GM23338 (cell line): ENCODE measurements around the gene PRG2.

Experiments used
- CREB1 ChIP-seq: fragments of 250-450 bp; sonication (Bioruptor Pico); IDR thresholded peaks from 2 replicates; pipeline ENCODE4 v1.5.0; 2020; ENCODE audit warnings: low read depth, mild to moderate bottlenecking, moderate library complexity
- EZH2 ChIP-seq: fragments of 200-600 bp; sonication (generic); IDR thresholded peaks from one replicate; pipeline ENCODE4 v1.8.0; 2017; ENCODE audit warnings: antibody characterized with exemption, mild to moderate bottlenecking, low read depth; ENCODE audit not compliant: unreplicated experiment
- EZH2phosphoT487 ChIP-seq: fragments of 200-600 bp; sonication (generic); IDR thresholded peaks from one replicate; pipeline ENCODE4 v1.8.1; 2018; ENCODE audit warnings: antibody characterized with exemption; ENCODE audit not compliant: unreplicated experiment
- JUNB ChIP-seq: IDR thresholded peaks from one replicate; pipeline ENCODE4 v1.6.1; 2016; ENCODE audit warnings: antibody characterized with exemption; ENCODE audit not compliant: unreplicated experiment
- POLR2AphosphoS5 ChIP-seq: IDR thresholded peaks from 2 replicates; pipeline ENCODE4 v1.6.1; 2016; ENCODE audit warnings: antibody characterized with exemption, low read depth
- STAT1 ChIP-seq: IDR thresholded peaks from one replicate; pipeline ENCODE4 v1.6.1; 2016; ENCODE audit warnings: antibody characterized with exemption; ENCODE audit not compliant: unreplicated experiment
- ZNF114 ChIP-seq: fragments of 250-450 bp; sonication (Bioruptor Pico); IDR thresholded peaks from 2 replicates; pipeline ENCODE4 v1.5.0; 2020; ENCODE audit warnings: mild to moderate bottlenecking, moderate library complexity
- TF ChIP-seq, protein P1 (sequence below), 2 experiments: fragments of 200-600 bp in 1 of 2; sonication (generic) in 1 of 2; conservative IDR thresholded peaks; 2 replicates each; pipeline versions ENCODE4 v1.5.1 to v1.6.1; 2016 to 2017; ENCODE audit warnings: antibody characterized with exemption in 2 of 2, low read depth in 2 of 2, mild to moderate bottlenecking in 2 of 2, moderate library complexity in 1 of 2
- TF ChIP-seq, protein P2 (sequence below): fragments of 250-450 bp; sonication (Bioruptor Pico); IDR thresholded peaks from 2 replicates; pipeline ENCODE4 v1.5.0; 2020; ENCODE audit warnings: mild to moderate bottlenecking, moderate library complexity
- TF ChIP-seq, protein P3 (sequence below): IDR thresholded peaks from one replicate; pipeline ENCODE4 v1.6.1; 2018; ENCODE audit warnings: antibody characterized with exemption; ENCODE audit not compliant: unreplicated experiment
- TF ChIP-seq, protein P4 (sequence below): IDR thresholded peaks from 2 replicates; pipeline ENCODE4 v1.6.1; 2016; ENCODE audit warnings: antibody characterized with exemption

DNA sequence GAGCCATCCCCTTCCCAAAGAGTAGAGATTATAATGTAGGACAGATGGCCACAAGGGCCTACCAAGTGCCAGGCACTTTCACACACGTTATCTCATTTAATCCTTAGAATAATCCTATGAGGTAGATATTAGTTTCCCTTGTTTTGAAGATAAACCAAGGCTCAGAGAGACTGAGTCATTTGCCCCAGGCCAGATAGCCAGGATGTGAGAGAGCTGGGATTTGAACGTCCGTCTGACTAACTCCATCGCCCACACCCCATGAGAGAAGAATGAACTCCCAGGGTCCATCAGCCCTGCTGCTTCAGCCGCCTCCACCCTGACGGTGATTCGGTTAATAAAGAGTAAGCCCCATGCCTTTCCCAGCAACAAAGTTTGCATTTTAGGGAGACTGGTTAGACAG lies 20.2 kb downstream of the PRG2 start:
- TF ChIP-seq, protein P1, sequence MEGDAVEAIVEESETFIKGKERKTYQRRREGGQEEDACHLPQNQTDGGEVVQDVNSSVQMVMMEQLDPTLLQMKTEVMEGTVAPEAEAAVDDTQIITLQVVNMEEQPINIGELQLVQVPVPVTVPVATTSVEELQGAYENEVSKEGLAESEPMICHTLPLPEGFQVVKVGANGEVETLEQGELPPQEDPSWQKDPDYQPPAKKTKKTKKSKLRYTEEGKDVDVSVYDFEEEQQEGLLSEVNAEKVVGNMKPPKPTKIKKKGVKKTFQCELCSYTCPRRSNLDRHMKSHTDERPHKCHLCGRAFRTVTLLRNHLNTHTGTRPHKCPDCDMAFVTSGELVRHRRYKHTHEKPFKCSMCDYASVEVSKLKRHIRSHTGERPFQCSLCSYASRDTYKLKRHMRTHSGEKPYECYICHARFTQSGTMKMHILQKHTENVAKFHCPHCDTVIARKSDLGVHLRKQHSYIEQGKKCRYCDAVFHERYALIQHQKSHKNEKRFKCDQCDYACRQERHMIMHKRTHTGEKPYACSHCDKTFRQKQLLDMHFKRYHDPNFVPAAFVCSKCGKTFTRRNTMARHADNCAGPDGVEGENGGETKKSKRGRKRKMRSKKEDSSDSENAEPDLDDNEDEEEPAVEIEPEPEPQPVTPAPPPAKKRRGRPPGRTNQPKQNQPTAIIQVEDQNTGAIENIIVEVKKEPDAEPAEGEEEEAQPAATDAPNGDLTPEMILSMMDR (conservative IDR thresholded peaks at IDR 0.05; ENCODE audit: low read depth in 2 of 2): no peak
- TF ChIP-seq, protein P2, sequence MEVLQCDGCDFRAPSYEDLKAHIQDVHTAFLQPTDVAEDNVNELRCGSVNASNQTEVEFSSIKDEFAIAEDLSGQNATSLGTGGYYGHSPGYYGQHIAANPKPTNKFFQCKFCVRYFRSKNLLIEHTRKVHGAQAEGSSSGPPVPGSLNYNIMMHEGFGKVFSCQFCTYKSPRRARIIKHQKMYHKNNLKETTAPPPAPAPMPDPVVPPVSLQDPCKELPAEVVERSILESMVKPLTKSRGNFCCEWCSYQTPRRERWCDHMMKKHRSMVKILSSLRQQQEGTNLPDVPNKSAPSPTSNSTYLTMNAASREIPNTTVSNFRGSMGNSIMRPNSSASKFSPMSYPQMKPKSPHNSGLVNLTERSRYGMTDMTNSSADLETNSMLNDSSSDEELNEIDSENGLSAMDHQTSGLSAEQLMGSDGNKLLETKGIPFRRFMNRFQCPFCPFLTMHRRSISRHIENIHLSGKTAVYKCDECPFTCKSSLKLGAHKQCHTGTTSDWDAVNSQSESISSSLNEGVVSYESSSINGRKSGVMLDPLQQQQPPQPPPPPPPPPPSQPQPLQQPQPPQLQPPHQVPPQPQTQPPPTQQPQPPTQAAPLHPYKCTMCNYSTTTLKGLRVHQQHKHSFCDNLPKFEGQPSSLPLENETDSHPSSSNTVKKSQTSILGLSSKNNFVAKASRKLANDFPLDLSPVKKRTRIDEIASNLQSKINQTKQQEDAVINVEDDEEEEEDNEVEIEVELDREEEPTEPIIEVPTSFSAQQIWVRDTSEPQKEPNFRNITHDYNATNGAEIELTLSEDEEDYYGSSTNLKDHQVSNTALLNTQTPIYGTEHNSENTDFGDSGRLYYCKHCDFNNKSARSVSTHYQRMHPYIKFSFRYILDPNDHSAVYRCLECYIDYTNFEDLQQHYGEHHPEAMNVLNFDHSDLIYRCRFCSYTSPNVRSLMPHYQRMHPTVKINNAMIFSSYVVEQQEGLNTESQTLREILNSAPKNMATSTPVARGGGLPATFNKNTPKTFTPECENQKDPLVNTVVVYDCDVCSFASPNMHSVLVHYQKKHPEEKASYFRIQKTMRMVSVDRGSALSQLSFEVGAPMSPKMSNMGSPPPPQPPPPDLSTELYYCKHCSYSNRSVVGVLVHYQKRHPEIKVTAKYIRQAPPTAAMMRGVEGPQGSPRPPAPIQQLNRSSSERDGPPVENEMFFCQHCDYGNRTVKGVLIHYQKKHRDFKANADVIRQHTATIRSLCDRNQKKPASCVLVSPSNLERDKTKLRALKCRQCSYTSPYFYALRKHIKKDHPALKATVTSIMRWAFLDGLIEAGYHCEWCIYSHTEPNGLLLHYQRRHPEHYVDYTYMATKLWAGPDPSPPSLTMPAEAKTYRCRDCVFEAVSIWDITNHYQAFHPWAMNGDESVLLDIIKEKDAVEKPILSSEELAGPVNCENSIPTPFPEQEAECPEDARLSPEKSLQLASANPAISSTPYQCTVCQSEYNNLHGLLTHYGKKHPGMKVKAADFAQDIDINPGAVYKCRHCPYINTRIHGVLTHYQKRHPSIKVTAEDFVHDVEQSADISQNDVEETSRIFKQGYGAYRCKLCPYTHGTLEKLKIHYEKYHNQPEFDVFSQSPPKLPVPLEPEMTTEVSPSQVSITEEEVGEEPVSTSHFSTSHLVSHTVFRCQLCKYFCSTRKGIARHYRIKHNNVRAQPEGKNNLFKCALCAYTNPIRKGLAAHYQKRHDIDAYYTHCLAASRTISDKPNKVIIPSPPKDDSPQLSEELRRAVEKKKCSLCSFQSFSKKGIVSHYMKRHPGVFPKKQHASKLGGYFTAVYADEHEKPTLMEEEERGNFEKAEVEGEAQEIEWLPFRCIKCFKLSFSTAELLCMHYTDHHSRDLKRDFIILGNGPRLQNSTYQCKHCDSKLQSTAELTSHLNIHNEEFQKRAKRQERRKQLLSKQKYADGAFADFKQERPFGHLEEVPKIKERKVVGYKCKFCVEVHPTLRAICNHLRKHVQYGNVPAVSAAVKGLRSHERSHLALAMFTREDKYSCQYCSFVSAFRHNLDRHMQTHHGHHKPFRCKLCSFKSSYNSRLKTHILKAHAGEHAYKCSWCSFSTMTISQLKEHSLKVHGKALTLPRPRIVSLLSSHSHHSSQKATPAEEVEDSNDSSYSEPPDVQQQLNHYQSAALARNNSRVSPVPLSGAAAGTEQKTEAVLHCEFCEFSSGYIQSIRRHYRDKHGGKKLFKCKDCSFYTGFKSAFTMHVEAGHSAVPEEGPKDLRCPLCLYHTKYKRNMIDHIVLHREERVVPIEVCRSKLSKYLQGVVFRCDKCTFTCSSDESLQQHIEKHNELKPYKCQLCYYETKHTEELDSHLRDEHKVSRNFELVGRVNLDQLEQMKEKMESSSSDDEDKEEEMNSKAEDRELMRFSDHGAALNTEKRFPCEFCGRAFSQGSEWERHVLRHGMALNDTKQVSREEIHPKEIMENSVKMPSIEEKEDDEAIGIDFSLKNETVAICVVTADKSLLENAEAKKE: no peak
- no peak for TF ChIP-seq POLR2AphosphoS5
- no peak for TF ChIP-seq EZH2
- TF ChIP-seq, protein P3, sequence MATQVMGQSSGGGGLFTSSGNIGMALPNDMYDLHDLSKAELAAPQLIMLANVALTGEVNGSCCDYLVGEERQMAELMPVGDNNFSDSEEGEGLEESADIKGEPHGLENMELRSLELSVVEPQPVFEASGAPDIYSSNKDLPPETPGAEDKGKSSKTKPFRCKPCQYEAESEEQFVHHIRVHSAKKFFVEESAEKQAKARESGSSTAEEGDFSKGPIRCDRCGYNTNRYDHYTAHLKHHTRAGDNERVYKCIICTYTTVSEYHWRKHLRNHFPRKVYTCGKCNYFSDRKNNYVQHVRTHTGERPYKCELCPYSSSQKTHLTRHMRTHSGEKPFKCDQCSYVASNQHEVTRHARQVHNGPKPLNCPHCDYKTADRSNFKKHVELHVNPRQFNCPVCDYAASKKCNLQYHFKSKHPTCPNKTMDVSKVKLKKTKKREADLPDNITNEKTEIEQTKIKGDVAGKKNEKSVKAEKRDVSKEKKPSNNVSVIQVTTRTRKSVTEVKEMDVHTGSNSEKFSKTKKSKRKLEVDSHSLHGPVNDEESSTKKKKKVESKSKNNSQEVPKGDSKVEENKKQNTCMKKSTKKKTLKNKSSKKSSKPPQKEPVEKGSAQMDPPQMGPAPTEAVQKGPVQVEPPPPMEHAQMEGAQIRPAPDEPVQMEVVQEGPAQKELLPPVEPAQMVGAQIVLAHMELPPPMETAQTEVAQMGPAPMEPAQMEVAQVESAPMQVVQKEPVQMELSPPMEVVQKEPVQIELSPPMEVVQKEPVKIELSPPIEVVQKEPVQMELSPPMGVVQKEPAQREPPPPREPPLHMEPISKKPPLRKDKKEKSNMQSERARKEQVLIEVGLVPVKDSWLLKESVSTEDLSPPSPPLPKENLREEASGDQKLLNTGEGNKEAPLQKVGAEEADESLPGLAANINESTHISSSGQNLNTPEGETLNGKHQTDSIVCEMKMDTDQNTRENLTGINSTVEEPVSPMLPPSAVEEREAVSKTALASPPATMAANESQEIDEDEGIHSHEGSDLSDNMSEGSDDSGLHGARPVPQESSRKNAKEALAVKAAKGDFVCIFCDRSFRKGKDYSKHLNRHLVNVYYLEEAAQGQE: no peak
- TF ChIP-seq, protein P4, sequence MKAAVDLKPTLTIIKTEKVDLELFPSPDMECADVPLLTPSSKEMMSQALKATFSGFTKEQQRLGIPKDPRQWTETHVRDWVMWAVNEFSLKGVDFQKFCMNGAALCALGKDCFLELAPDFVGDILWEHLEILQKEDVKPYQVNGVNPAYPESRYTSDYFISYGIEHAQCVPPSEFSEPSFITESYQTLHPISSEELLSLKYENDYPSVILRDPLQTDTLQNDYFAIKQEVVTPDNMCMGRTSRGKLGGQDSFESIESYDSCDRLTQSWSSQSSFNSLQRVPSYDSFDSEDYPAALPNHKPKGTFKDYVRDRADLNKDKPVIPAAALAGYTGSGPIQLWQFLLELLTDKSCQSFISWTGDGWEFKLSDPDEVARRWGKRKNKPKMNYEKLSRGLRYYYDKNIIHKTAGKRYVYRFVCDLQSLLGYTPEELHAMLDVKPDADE: no peak
- no peak for TF ChIP-seq CREB1 (CRISPR knock-in tag)
- TF ChIP-seq EZH2phosphoT487: no peak
- TF ChIP-seq STAT1: no peak
- no peak for TF ChIP-seq JUNB
- no peak for TF ChIP-seq ZNF114 (CRISPR knock-in tag)
